Naive thymus-derived CD4-positive, alpha-beta T cell (primary cell): Measurements from ENCODE around the gene BIRC2. TPM values are rescaled to one million over a fixed set of nuclear protein-coding genes. Genes with fewer than 3 reads are reported as not detected.

Experiments used
- ATAC-seq: fragments of 150-1000 bp; cut with Tn5 transposase; 2 replicates; pipeline ENCODE4 v1.10.0; 2021; ENCODE audit warnings: mild to moderate bottlenecking, moderate library complexity
- CTCF ChIA-PET: fragments of 350-600 bp; sonication (Branson Sonifier 250); formaldehyde crosslinking; loops from one replicate; lab custom pipeline; 2021; ENCODE audit warnings: antibody characterized with exemption; lab: Charles Lee
- POLR2A ChIA-PET: fragments of 350-600 bp; sonication (Branson Sonifier 250); formaldehyde crosslinking; loops from one replicate; lab custom pipeline; 2021; ENCODE audit warnings: antibody characterized with exemption, inconsistent platforms; lab: Charles Lee
- DNase-seq, 9 donors: peaks; one replicate each; pipeline versions ENCODE4 v3.0.0 to v3.0.0-alpha.2; 2020 to 2022; ENCODE audit warnings: mixed read lengths in 1 of 9
- H3K27ac ChIP-seq: one replicate; pipeline ENCODE4 v1.7.0; 2013; ENCODE audit warnings: mild to moderate bottlenecking, low read depth, low read length, moderate library complexity
- H3K27me3 ChIP-seq, 2 donors: one replicate each; pipeline ENCODE4 v1.7.0; 2013; ENCODE audit warnings: low read length in 2 of 2, mild to moderate bottlenecking in 2 of 2, moderate library complexity in 2 of 2; ENCODE audit not compliant: control insufficient read depth in 2 of 2, insufficient read depth in 2 of 2
- H3K36me3 ChIP-seq, 3 experiments: 1 replicate in 2 of 3; 2 replicates in 1 of 3; pipeline ENCODE4 v1.7.0; 2013; ENCODE audit warnings: low read length in 3 of 3, mild to moderate bottlenecking in 3 of 3, moderate library complexity in 1 of 3; ENCODE audit not compliant: insufficient read depth in 3 of 3, control insufficient read depth in 2 of 3
- H3K4me1 ChIP-seq, 2 donors: one replicate each; pipeline ENCODE4 v1.7.0; 2013; ENCODE audit warnings: low read length in 2 of 2, mild to moderate bottlenecking in 2 of 2, moderate library complexity in 1 of 2; ENCODE audit not compliant: control insufficient read depth in 2 of 2, insufficient read depth in 2 of 2
- H3K4me3 ChIP-seq: 2 replicates; pipeline ENCODE4 v1.7.0; 2013; ENCODE audit warnings: mild to moderate bottlenecking, low read length
- H3K9me3 ChIP-seq, 3 experiments: 1 replicate in 2 of 3; 2 replicates in 1 of 3; pipeline ENCODE4 v1.7.0; 2013; ENCODE audit warnings: low read length in 3 of 3; ENCODE audit not compliant: control insufficient read depth in 2 of 3
- H3K27ac Mint-ChIP-seq, 9 donors: one replicate each; pipeline ENCODE4 v1.8.0; 2020 to 2022; ENCODE audit warnings: mixed read lengths in 9 of 9, mild to moderate bottlenecking in 8 of 9, moderate library complexity in 5 of 9, inconsistent platforms in 2 of 9
- H3K27me3 Mint-ChIP-seq, 5 donors: one replicate each; pipeline ENCODE4 v1.8.0; 2021 to 2022; ENCODE audit warnings: mixed read lengths in 5 of 5, mild to moderate bottlenecking in 1 of 5
- H3K36me3 Mint-ChIP-seq, 5 donors: one replicate each; pipeline ENCODE4 v1.8.0; 2020 to 2022; ENCODE audit warnings: mixed read lengths in 5 of 5, mild to moderate bottlenecking in 3 of 5, inconsistent platforms in 1 of 5
- H3K4me1 Mint-ChIP-seq, 7 donors: one replicate each; pipeline ENCODE4 v1.8.0; 2020 to 2022; ENCODE audit warnings: mixed read lengths in 7 of 7, mild to moderate bottlenecking in 3 of 7, inconsistent platforms in 1 of 7
- H3K4me3 Mint-ChIP-seq, 10 donors: one replicate each; pipeline ENCODE4 v1.8.0; 2020 to 2022; ENCODE audit warnings: mild to moderate bottlenecking in 10 of 10, mixed read lengths in 10 of 10, moderate library complexity in 6 of 10, inconsistent platforms in 2 of 10
- H3K9me3 Mint-ChIP-seq, 11 donors: one replicate each; pipeline ENCODE4 v1.8.0; 2020 to 2022; ENCODE audit warnings: mixed read lengths in 11 of 11, mild to moderate bottlenecking in 4 of 11, inconsistent platforms in 1 of 11, moderate library complexity in 1 of 11
- intact Hi-C, 2 donors: fragments of 100-400 bp; cut with micrococcal nuclease; formaldehyde crosslinking; loops; one replicate each; pipeline ENCODE4 v1.15.1; 2023
- polyA plus RNA-seq, 2 donors: library from polyadenylated mRNA; unstranded; fragments of 300-500 nt; fragmentation: Illumina TruSeq; gene quantifications; one replicate each; pipeline ENCODE4 v1.2.3, GENCODE V29; 2021
- total RNA-seq, 6 experiments: library from RNA in 5 of 6; stranded (reverse) in 5 of 6; gene quantifications; 1 replicate in 5 of 6; 2 replicates in 1 of 6; pipeline ENCODE4 v1.2.3 and lab custom pipeline; 2021 to 2026

The BIRC2 gene
- total and polyA plus RNA-seq, 7 experiments from 2014 or later = 35.2 to 103 (median 61.5) TPM

DNA sequence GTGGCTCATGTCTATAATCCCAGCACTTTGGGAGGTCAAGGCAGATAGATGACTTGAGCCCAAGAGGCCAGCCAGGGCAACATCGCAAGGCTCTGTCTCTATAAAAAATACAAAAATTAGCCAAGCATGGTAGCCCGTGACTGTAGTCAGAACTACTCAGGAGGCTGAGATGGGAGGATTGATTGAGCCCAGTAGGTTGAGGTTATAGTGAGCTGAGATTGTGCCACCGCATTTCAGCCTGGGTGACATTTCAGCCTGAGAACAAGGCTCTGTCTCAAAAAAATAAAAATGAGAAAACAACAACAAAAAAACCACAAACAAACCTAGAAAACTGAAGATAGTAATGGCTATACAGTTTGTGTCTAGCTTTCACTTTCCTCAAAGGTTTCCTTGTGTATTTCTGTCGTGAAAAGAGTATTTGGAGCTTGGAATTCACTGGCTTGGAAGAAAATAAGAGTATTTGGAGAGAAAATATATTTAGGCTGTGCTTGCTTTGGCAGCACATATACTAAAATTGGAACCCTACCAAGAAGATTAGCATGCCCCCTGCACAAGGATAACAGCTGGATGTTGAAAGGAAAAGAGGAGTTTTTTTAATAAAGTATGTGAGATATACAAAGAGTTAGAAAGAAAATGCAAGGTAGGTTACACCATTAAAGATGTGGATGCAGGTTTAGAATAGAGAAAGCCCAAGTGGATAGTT, 33.6 kb upstream of the BIRC2 start:
- peak overlapping the region; percentile 71 to 95 (median 88) for H3K27ac Mint-ChIP-seq
- Histone ChIP-seq H3K36me3 (no peaks in the 10 kb centered on the region), H3K4me1 (peaks cover 36 to 47% of the 10 kb centered on the region in 2 donors), H3K9me3 (no peaks in the 10 kb centered on the region), H3K4me3 (peak overlapping the region; percentile 37), H3K27me3 (no peaks in the 10 kb centered on the region), H3K27ac (peak overlapping the region; percentile 56)
- intact Hi-C loops = no loop called here
- H3K4me3 Mint-ChIP-seq = peak overlapping the region; percentile 20 to 81 (median 72)
- H3K9me3 Mint-ChIP-seq = peaks cover 0 to 8% (median 0%) of the 10 kb centered on the region in 11 donors
- H3K4me1 Mint-ChIP-seq = peaks cover 24 to 73% (median 57%) of the 10 kb centered on the region in 7 donors
- H3K27me3 Mint-ChIP-seq = peaks cover 0 to 2% (median 0%) of the 10 kb centered on the region in 5 donors
- no peak for DNase-seq
- ChIA-PET POLR2A (interaction anchor here (0.9 to 9.9 kb wide), 5 partner anchors 13 to 140 kb away, joined by 3 to 158 read pairs (median 3); partner anchors contain the start of gene TMEM123), CTCF (interaction anchor here (1.0 to 17.6 kb wide), 2 partner anchors 19 to 29 kb away, joined by 4 to 354 read pairs; no protein-coding TSS in a partner anchor)
- H3K36me3 Mint-ChIP-seq = peaks cover 0 to 16% (median 5%) of the 10 kb centered on the region in 5 donors
- no peak for ATAC-seq

DNA sequence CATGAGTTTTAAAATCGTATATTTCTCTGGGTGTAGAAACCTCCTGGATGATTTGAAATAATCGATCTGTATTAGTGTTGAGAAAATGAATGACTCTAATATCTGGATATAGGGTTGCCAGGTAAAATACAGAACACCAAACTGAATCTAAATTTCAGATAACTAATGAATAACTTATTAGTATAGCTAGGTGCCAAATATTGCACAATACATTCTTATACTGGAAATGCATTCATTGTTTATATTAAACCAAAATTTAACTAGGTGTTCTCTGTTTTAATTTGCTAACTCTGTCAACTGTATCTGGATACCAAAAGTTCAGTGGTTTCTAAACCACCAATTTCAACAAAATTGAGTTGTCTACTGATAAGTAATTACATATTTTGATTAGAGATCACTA, 32.2 kb upstream of the BIRC2 start:
- H3K4me1 Mint-ChIP-seq = peaks cover 32 to 81% (median 66%) of the 10 kb centered on the region in 7 donors
- H3K27ac Mint-ChIP-seq = peak overlapping the region; percentile 44 to 99 (median 94)

DNA sequence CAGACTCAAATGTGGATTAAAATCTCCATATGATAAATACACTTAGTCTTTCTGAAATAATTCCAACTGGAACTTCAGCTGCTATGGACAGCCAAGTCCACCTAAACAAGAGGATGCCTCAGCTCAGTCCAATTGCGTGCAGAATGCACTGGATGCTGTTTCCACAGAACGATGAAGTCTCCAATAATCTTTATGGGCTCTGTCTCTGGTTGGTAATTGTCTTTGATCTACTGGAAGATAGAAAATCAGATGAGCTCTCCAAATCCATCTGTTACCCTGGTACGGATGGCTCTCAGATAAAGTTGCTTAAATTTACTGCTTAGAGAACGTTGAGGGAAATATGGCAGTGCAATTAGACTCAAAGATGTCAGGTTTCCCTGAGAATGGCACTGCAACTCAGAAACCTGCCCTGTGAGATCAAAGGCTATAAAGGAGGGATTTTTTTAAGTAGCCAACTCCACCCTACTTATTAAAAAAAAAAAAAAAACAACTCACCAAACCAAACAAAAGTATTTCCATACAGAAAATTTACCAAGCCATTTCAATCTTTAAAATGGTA, 30.6 kb upstream of the BIRC2 start:
- ATAC-seq = no peak
- no peaks in the 10 kb centered on the region for H3K27me3 ChIP-seq
- peaks cover 0 to 6% (median 0%) of the 10 kb centered on the region in 11 donors for H3K9me3 Mint-ChIP-seq
- no peaks in the 10 kb centered on the region for H3K36me3 ChIP-seq
- POLR2A ChIA-PET = interaction anchor here (0.6 to 9.9 kb wide), 5 partner anchors 9 to 106 kb away, joined by 3 to 158 read pairs (median 8); no protein-coding TSS in a partner anchor
- intact Hi-C loops = loop anchor here in 1 of 2 donors (5.0 kb wide), 1 partner anchor 246 kb away; no protein-coding TSS in a partner anchor
- H3K9me3 ChIP-seq = no peaks in the 10 kb centered on the region
- CTCF ChIA-PET = interaction anchor here (1.0 to 17.6 kb wide), 4 partner anchors 8 to 135 kb away, joined by 3 to 354 read pairs (median 10); no protein-coding TSS in a partner anchor
- H3K36me3 Mint-ChIP-seq = peaks cover 0 to 31% (median 12%) of the 10 kb centered on the region in 5 donors
- H3K4me1 ChIP-seq = peaks cover 40 to 53% of the 10 kb centered on the region in 2 donors
- peak in 2 of 9 donors; percentile 26 to 34 for DNase-seq
- peak overlapping the region; percentile 97 for H3K27ac ChIP-seq
- peaks cover 0 to 2% (median 0%) of the 10 kb centered on the region in 5 donors for H3K27me3 Mint-ChIP-seq
- H3K4me3 ChIP-seq = peak overlapping the region; percentile 30
- peak overlapping the region; percentile 93 to 99 (median 98) for H3K27ac Mint-ChIP-seq
- peaks cover 37 to 86% (median 69%) of the 10 kb centered on the region in 7 donors for H3K4me1 Mint-ChIP-seq
- H3K4me3 Mint-ChIP-seq = peak overlapping the region; percentile 85 to 98 (median 96)

More for the DNA sequence above, 32.2 kb upstream of the BIRC2 start:
- ChIA-PET POLR2A (interaction anchor here (1.0 to 9.9 kb wide), 4 partner anchors 8 to 46 kb away, joined by 3 to 158 read pairs (median 64); no protein-coding TSS in a partner anchor), CTCF (interaction anchor here (0.9 to 17.6 kb wide), 3 partner anchors 8 to 46 kb away, joined by 3 to 354 read pairs (median 16); no protein-coding TSS in a partner anchor)
- H3K36me3 Mint-ChIP-seq = peaks cover 0 to 23% (median 8%) of the 10 kb centered on the region in 5 donors
- H3K27me3 Mint-ChIP-seq = peaks cover 0 to 2% (median 0%) of the 10 kb centered on the region in 5 donors
- no peaks in the 10 kb centered on the region for H3K9me3 ChIP-seq
- H3K27ac ChIP-seq = peak overlapping the region; percentile 22
- H3K27me3 ChIP-seq = no peaks in the 10 kb centered on the region
- peak overlapping the region in 6 of 10 donors; percentile 5 to 54 (median 36) for H3K4me3 Mint-ChIP-seq
- no peak for DNase-seq
- intact Hi-C loops = loop anchor here in 1 of 2 donors (5.0 kb wide), 1 partner anchor 248 kb away; no protein-coding TSS in a partner anchor
- H3K4me3 ChIP-seq = no peak overlapping the region
- peaks cover 0 to 6% (median 0%) of the 10 kb centered on the region in 11 donors for H3K9me3 Mint-ChIP-seq
- no peaks in the 10 kb centered on the region for H3K36me3 ChIP-seq
- no peak for ATAC-seq
- H3K4me1 ChIP-seq = peaks cover 42% of the 10 kb centered on the region in 2 donors

DNA sequence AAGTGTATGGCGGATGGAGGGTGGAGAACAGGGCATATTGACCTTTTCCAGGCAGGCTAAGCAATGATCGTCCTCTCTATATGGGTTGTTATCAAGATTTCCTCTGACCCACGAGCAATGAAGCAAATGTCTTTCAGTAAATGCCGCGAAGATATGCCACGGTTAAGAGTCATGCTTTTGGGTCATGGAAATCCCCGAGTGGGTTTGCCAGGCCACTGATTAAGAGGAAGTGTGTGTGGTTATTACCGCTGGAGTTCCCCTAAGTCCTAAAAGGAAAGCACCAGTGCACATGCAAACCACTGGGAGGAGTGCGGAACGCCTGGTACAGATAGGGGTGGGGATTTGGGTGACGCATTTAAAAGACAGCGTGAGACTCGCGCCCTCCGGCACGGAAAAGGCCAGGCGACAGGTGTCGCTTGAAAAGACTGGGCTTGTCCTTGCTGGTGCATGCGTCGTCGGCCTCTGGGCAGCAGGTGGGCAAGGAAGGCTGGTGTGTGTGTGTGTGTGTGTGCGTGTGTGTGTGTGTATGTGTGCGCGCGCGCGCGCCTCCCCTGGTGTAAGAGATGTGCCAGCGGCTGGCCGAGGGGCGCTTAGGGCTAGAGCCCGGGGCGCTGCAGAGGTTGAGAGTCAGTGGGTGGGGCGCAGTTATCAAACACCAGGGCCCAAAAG, 29.8 kb upstream of the BIRC2 start, which contains the start of gene BIRC3:
BIRC3 (plus strand) TSS at position 386 of the 669 bp plus-strand sequence. CDS start 7,026 bp downstream, outside the sequence.
- H3K27ac ChIP-seq = peak within 1 kb of the TSS; percentile 97
- H3K27me3 Mint-ChIP-seq = peaks cover 0 to 2% (median 0%) of the 10 kb centered on the region in 5 donors
- ATAC-seq = peak; percentile 94
- POLR2A ChIA-PET = interaction anchor here (1.4 to 9.9 kb wide), 5 partner anchors 10 to 44 kb away, joined by 4 to 158 read pairs (median 12); no protein-coding TSS in a partner anchor
- H3K4me3 ChIP-seq = peak within 1 kb of the TSS; percentile 74
- H3K27me3 ChIP-seq = no peaks in the 10 kb centered on the region
- H3K4me1 Mint-ChIP-seq = peaks cover 44 to 87% (median 74%) of the 10 kb centered on the region in 7 donors
- peaks cover 0 to 39% (median 17%) of the 10 kb centered on the region in 5 donors for H3K36me3 Mint-ChIP-seq
- DNase-seq = peak; percentile 77 to 98 (median 93)
- H3K9me3 ChIP-seq = no peaks in the 10 kb centered on the region
- no peaks in the 10 kb centered on the region for H3K36me3 ChIP-seq
- peaks cover 0 to 6% (median 0%) of the 10 kb centered on the region in 11 donors for H3K9me3 Mint-ChIP-seq
- intact Hi-C loops = loop anchor here (1.0 to 5.0 kb wide), 8 partner anchors 10 to 245 kb away; partner anchors contain the start of genes BIRC2 (in 2 of the 2) and TMEM123 (in 2 of the 2)
- peak within 1 kb of the TSS; percentile 85 to 98 (median 96) for H3K4me3 Mint-ChIP-seq
- H3K27ac Mint-ChIP-seq = peak within 1 kb of the TSS; percentile 93 to 99 (median 98)
- H3K4me1 ChIP-seq = peaks cover 43 to 58% of the 10 kb centered on the region in 2 donors
- CTCF ChIA-PET = interaction anchor here (1.0 to 17.6 kb wide), 6 partner anchors 8 to 135 kb away, joined by 3 to 354 read pairs (median 10); no protein-coding TSS in a partner anchor

DNA sequence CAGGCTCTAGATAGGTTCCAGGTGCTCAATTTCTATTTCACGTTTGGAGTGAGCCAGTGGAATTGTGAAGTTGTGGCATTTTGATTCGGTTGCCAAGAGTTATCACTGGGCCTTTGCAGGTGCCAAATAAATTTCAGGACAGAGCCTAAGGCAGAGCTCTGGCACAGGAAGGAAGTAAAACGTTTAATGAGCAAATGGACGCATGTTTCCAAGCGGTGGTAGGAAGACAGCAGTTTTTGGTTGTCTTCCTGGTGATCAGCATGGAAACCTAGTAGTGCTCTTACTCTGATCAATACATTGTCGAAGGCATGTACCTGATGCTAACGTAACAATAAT, 29.3 kb upstream of the BIRC2 start:
- H3K9me3 Mint-ChIP-seq = peaks cover 0 to 6% (median 0%) of the 10 kb centered on the region in 11 donors
- peaks cover 0 to 42% (median 17%) of the 10 kb centered on the region in 5 donors for H3K36me3 Mint-ChIP-seq
- H3K9me3 ChIP-seq = no peaks in the 10 kb centered on the region
- H3K4me1 Mint-ChIP-seq = peaks cover 45 to 87% (median 74%) of the 10 kb centered on the region in 7 donors
- intact Hi-C loops = loop anchor here (1.0 to 5.0 kb wide), 9 partner anchors 10 to 245 kb away; partner anchors contain the start of genes BIRC2 (in 2 of the 2) and TMEM123 (in 2 of the 2)
- no peaks in the 10 kb centered on the region for H3K36me3 ChIP-seq
- ATAC-seq (no peak), DNase-seq (no peak)
- peaks cover 42 to 54% of the 10 kb centered on the region in 2 donors for H3K4me1 ChIP-seq
- peak overlapping the region; percentile 97 for H3K27ac ChIP-seq
- peaks cover 0 to 2% (median 0%) of the 10 kb centered on the region in 5 donors for H3K27me3 Mint-ChIP-seq
- H3K4me3 Mint-ChIP-seq = peak overlapping the region; percentile 85 to 98 (median 96)
- CTCF ChIA-PET = interaction anchor here (0.5 to 17.6 kb wide), 7 partner anchors 11 to 349 kb away, joined by 3 to 354 read pairs (median 4); no protein-coding TSS in a partner anchor
- H3K4me3 ChIP-seq = peak overlapping the region; percentile 74
- no peaks in the 10 kb centered on the region for H3K27me3 ChIP-seq
- POLR2A ChIA-PET = interaction anchor here (0.9 to 9.9 kb wide), 8 partner anchors 11 to 130 kb away, joined by 3 to 158 read pairs (median 8); no protein-coding TSS in a partner anchor
- peak overlapping the region; percentile 93 to 99 (median 98) for H3K27ac Mint-ChIP-seq
